ENCODE results near the gene CD79A. TPM values are rescaled to one million over a fixed set of nuclear protein-coding genes. Genes with fewer than 3 reads are reported as not detected.

The CD79A gene
- 0.25 and 0.33 TPM in 2 replicates for total RNA-seq

GRCh38 chr19:41876847-41877832 lies at the start of gene CD79A:
CD79A (plus strand) TSS chr19:41877279; CDS start chr19:41877305, 26 bp downstream.

GRCh38 chr19:41844601-41845000 lies 32.5 kb upstream of the CD79A start, which contains the start of gene LYPD4:
LYPD4 (minus strand) TSS chr19:41844683; CDS start chr19:41839285, 5,398 bp downstream.

DNA sequence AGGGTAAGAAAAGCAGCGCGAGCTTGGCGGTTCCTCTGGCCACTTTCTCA lies 32.3 kb upstream of the CD79A start, which contains the start of gene DMRTC2:
Gene DMRTC2 (plus strand): TSS at position 42 of the 50 bp plus-strand sequence. CDS start 2,387 bp downstream, outside the sequence.

GRCh38 chr19:41859618-41860418 lies 17.3 kb upstream of the CD79A start, which contains the start of gene RPS19:
RPS19 (plus strand) TSS chr19:41860255; CDS start chr19:41860775, 520 bp downstream.

GRCh38 chr19:41882568-41883462 lies 5.7 kb downstream of the CD79A start, which contains the start of gene ARHGEF1:
ARHGEF1 (plus strand) TSS chr19:41883184; CDS start chr19:41888083, 4,899 bp downstream.

GRCh38 chr19:41928221-41928683 lies 51.2 kb downstream of the CD79A start, which contains the start of gene ERFL:
ERFL (minus strand) TSS chr19:41928449; CDS start chr19:41912919, 15,530 bp downstream.

Other genes with a start within 250 kb of the CD79A start
- not detected in 2 replicates for gene CEACAM7, start 189.0 kb upstream of the CD79A start, total RNA-seq
- gene CEACAM5, start 168.7 kb upstream of the CD79A start, total RNA-seq, result not detected in 2 replicates
- gene CEACAM6, start 121.7 kb upstream of the CD79A start, total RNA-seq, result not detected in 2 replicates
- gene CEACAM3, start 80.7 kb upstream of the CD79A start, total RNA-seq, result not detected in 2 replicates
- not detected in 2 replicates for gene LYPD4, start 32.6 kb upstream of the CD79A start, total RNA-seq
- gene DMRTC2, start 32.2 kb upstream of the CD79A start, total RNA-seq, result not detected in 2 replicates
- gene RPS19, start 17.0 kb upstream of the CD79A start, total RNA-seq, result 2,150 and 2,952 TPM in 2 replicates
- 49.6 and 64.0 TPM in 2 replicates for gene ARHGEF1, start 5.9 kb downstream of the CD79A start, total RNA-seq
- not detected in 2 replicates for gene ERFL, start 51.2 kb downstream of the CD79A start, total RNA-seq
- 231 and 277 TPM in 2 replicates for gene RABAC1, start 82.0 kb downstream of the CD79A start, total RNA-seq
- under 0.01 and 0.49 TPM in 2 replicates for gene ATP1A3, start 117.0 kb downstream of the CD79A start, total RNA-seq
- 1.1 and 5.6 TPM in 2 replicates for gene GRIK5, start 192.9 kb downstream of the CD79A start, total RNA-seq
- gene ZNF574, start 198.9 kb downstream of the CD79A start, total RNA-seq, result 19.9 and 24.0 TPM in 2 replicates

Measured in mesangial cell (primary cell).